D721Med (cell line): ENCODE measurements around the gene SAMD4B.

ENCODE experiments used
- DNase-seq: peaks from one replicate; pipeline ENCODE4 v3.0.0; 2011; ENCODE audit warnings: low spot score; ENCODE audit not compliant: insufficient read length
- FAIRE-seq: peaks from 2 replicates; lab custom pipeline; 2011; peaks lifted over from hg19 to GRCh38; lab: Jason Lieb, UNC
- TF ChIP-seq, protein P1 (sequence below): IDR thresholded peaks from 2 replicates; pipeline ENCODE4 v1.5.1; 2012; ENCODE audit warnings: mild to moderate bottlenecking, control low read depth; ENCODE audit not compliant: insufficient read depth; ENCODE audit errors: missing control alignments

The SAMD4B gene

DNA sequence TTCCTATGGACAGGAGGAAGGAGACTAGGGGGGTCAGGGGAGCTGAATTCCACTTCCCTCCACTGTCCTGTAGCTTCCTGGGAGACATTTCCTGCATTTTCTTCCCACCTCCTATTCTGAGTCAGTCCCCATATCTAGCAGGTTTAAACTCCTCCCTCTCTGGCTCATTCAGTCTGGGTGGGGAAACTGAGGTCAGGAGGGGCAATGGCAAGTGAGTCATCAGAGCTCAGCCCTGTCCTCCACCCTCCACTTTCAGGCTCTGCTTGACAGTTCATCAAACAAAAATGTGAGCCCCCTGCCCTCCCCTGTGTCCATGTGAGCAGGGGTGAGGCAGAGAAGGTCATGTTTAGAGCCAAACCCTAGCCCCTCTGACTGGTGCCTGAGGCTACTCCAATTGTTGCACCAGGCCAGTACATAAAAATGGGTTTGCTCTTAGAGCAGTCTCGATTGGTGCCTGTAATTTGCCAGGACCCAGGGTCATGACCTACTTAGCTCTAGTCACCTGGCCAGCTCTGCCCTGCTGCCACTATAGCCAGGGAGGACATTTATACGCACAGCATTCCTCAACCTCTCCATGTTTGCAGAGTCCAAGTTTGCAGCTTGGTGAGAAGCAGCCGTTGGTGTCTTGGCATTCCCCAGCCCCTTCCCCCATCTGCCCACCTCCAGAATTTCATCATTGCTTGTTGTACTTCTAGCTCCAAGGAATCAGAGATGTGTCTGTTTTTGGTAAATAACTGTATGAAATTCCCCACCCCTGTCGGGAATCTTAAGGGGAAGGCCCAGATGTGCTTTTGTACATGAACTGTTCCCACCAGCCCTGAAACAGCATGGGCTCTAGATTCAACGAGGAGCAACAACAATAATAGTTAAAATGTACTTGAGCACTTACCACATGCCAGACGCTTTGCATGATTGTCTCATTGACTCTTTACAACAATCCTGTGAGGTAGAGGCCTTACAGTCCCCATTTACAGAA lies 20.7 kb downstream of the SAMD4B start:
- TF ChIP-seq, protein P1, sequence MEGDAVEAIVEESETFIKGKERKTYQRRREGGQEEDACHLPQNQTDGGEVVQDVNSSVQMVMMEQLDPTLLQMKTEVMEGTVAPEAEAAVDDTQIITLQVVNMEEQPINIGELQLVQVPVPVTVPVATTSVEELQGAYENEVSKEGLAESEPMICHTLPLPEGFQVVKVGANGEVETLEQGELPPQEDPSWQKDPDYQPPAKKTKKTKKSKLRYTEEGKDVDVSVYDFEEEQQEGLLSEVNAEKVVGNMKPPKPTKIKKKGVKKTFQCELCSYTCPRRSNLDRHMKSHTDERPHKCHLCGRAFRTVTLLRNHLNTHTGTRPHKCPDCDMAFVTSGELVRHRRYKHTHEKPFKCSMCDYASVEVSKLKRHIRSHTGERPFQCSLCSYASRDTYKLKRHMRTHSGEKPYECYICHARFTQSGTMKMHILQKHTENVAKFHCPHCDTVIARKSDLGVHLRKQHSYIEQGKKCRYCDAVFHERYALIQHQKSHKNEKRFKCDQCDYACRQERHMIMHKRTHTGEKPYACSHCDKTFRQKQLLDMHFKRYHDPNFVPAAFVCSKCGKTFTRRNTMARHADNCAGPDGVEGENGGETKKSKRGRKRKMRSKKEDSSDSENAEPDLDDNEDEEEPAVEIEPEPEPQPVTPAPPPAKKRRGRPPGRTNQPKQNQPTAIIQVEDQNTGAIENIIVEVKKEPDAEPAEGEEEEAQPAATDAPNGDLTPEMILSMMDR = no peak
- DNase-seq = no peak
- no peak for FAIRE-seq

DNA sequence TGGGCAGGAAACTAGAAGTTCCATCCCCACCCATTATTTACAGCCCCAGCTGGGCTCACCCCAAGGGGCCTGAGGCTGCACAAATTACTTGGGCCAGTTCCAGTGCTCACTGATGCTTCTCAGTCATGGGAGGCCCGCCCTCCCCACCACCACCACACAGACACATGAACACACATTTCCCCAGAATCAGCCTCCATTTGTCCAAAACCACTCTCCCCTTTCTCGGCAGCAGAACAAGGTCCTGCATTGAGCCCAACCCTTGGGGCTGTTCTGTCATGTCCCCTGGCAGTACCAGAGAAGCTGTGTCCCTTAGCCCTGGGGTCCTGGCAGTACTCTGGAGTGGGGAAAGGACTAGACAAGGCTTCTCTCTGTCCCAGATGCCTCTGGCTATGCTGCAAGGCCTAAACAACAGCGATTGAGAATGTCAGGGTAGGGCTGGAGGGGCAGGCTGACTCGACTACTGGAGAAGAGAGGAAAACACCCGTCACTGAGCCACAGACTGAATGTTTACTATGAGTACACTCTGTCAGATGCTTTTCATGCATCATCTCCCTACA lies 21.8 kb downstream of the SAMD4B start:
- DNase-seq (no peak), FAIRE-seq (no peak)
- TF ChIP-seq, protein P1 = no peak

DNA sequence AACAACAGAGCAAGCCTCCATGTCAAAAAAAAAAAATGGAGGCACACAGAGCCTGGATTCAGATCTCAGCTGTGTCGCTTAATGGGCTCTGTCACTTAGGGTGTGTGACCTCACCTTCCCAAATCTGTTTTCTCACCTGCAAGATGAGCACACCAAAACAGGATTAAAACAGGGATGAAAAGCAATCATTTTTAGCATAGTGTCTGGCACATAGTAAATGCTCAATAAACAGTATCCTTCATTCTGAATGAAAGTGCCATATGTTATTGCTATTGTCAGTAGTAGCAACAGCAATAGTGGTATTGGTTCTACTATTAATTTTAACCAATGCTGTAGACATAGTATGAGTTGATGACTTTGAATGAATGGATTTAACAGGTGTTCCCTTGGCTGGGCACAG lies 23.3 kb downstream of the SAMD4B start:
- TF ChIP-seq, protein P1 = no peak
- DNase-seq = no peak
- FAIRE-seq = no peak

DNA sequence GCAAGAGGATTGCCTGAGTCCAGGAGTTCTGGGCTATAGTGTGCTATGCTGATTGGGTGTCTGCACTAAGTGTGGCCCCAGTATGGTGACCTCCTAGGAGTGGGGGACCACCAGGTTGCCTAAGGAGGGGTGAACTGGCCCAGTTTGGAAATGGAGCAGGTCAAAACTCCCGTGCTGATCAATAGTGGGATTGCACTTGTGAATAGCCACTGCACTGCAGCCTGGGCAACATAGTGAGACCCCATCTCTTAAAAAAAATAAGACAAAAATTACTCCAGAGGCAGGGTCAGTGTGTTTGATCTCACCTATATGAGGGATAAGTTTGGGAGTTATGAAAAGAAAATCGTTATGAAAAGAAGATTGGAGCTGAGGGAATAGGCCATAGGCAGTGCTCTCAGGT lies 27.0 kb downstream of the SAMD4B start:
- no peak for FAIRE-seq
- TF ChIP-seq, protein P1 = no peak
- no peak for DNase-seq

DNA sequence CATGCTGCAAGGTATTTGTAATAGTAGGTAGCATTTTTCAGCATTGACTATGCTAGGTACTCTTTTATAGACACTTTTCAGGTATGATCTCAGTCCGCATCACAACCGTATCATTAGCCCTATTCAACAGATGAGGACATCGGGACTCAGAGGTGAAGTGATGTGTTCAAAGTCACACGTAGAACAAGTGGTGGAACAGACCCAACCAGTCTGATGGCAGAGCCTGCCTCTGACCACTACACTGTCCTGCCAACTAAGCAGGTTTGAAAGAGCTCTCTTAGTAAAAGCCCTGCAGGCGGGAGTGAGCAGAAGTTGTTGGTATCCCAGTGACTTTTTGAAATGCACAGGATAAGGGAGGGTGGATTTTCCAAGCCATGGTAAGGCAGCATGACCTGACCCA lies 28.5 kb downstream of the SAMD4B start:
- TF ChIP-seq, protein P1 = no peak
- DNase-seq (no peak), FAIRE-seq (no peak)

DNA sequence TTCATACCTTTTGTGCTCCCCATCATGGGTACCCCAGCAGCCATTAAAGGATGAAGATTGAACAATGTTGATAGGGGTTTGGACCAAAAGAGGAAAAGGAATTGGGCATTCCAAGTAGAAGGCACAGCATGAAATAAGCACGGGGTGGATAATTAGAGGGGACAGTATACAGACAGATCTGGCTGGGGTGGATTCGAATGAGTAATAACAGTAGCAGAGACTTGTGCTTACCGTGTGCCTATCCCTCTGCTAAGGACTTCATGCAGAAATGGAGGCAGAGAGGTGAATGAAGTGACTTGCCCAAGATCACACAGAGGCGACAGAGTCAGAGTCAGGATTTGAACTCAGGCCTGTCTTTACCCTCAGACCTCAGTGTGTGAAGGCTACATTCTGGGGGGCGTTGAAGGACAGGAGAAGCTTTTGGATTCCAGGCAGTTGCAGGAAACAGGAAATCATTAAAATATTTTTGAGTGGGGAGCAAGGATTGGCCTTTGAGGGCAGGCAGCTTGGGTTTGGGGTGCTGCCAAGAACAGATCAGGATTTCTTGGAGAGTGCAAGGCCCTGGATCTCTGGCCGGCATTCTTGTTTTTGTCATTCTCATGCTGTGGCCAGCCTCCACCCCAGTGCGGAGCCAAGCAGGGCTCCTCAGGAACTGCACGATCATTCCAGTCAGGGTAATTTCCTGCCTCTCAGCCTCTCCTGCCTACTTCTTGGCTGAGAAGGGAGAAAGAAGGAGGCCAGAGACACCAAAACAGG lies 30.0 kb downstream of the SAMD4B start:
- FAIRE-seq = no peak
- TF ChIP-seq, protein P1 = no peak
- no peak for DNase-seq
